ENCODE measurements around the gene PRR22. TPM values are rescaled to one million over a fixed set of nuclear protein-coding genes. Genes with fewer than 3 reads are reported as not detected.

The PRR22 gene
- total and polyA plus RNA-seq, 9 of the 15 experiments (the other 6 are each of a cell fraction or from before 2014, with no cell fraction given): 0.03 to 12.0 (median 2.0) TPM; not detected in 1

DNA sequence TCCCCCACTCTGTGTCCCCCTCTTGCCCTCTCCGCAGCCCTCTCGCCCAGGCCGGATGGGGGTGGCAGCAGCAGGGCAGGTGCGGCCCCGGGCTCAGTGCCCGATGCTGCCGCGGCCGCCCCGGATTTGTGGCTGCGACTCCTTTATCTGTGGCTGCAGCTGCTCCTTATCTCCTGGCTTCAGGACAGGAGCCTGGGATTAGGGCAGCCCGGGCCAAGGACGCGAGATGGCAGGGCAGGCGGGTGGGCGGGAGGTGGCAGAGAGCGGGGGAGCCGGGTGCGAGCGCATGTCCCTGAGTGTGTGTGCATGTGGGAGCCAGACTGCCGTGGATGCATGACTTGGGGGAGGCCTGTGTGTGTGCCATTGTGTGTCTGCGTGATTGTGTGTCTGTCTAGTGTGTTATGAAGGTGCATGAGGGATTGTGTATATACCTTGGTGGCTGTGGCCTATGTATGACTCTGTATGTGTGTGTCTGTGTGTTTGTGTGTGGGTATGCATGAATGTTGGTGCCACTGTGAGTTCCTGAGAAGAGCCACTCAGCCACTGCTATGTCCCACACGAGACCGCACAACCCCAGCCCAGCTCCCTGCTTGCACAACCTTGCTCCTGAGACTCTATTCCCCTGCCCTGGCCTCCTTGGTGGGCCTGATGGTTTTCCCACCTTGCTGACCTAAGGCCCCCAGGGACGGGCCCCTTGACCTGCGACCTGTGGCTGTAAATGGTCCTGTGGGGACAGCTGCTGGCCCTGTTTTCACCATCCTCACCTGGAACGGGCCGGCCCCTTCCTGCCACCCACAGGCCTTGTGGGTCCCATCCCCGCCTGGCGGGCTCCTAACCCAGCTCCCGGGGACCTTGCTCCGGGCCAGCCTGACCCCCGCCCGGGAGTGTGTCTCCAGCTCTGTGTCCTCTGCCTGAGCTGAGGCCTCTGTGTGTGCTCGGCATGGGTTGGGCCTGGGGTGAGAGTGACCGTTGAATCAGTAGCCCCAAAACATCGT lies 15.0 kb upstream of the PRR22 start (continued):
- no peak for TF ChIP-seq ZNF184 (CRISPR knock-in tag; IDR thresholded peaks at IDR 0.05)
- no peak for TF ChIP-seq GATAD2B (IDR thresholded peaks at IDR 0.05; ENCODE audit: borderline replicate concordance)
- no peak; the same call in 1 of the 2 replicates for TF ChIP-seq PKNOX1 (IDR thresholded peaks at IDR 0.05)
- no peak for TF ChIP-seq EHMT2 (IDR thresholded peaks at IDR 0.05)
- peak; percentile 95 for TF ChIP-seq ZNF766 (CRISPR knock-in tag; conservative IDR thresholded peaks at IDR 0.05)
- TF ChIP-seq SP1 (CRISPR knock-in tag; IDR thresholded peaks at IDR 0.05): peak; percentile 78
- TF ChIP-seq KDM4B (IDR thresholded peaks at IDR 0.05; ENCODE audit: borderline replicate concordance in 2 of 2, low read depth in 1 of 2): no peak
- no peak for TF ChIP-seq NR2F6 (CRISPR knock-in tag; IDR thresholded peaks at IDR 0.05)
- peak; percentile 59 for TF ChIP-seq CHD2 (IDR thresholded peaks at IDR 0.05; ENCODE audit: low read depth, low read length)
- TF ChIP-seq PURB (CRISPR knock-in tag; IDR thresholded peaks at IDR 0.05; ENCODE audit: low read depth): no peak
- TF ChIP-seq HDAC6 (IDR thresholded peaks at IDR 0.05; ENCODE audit: low read depth, low read length): no peak
- TF ChIP-seq CCNT2 (IDR thresholded peaks at IDR 0.05; ENCODE audit: borderline replicate concordance, extremely low read depth, insufficient read length, low read depth, low read length): peak; percentile 100
- TF ChIP-seq TFE3 (CRISPR knock-in tag; IDR thresholded peaks at IDR 0.05): no peak

Measured in K562 (cell line).